ENCODE data around the gene DCANP1.

Gene DCANP1

DNA sequence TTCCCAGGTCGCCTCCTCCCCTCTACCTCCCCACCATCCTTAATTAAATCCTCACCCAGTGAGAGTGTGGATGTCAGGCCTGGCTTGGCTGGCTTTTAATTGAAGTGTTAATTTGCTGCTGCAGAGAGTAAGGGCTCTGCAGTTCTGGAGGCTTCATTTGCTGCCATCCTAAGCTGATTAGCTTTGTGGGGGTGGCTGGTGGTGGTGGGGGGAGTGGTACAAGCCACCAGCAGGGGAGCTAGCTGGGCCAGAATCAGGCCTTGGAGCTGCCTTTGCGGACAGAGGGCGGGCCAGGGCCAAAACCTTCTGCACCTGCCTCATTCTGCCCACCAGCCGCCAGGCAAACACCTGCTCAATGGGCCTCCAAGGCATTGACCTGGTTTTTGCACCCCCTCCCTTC lies 31.8 kb upstream of the DCANP1 start:
- no peak for DNase-seq

DNA sequence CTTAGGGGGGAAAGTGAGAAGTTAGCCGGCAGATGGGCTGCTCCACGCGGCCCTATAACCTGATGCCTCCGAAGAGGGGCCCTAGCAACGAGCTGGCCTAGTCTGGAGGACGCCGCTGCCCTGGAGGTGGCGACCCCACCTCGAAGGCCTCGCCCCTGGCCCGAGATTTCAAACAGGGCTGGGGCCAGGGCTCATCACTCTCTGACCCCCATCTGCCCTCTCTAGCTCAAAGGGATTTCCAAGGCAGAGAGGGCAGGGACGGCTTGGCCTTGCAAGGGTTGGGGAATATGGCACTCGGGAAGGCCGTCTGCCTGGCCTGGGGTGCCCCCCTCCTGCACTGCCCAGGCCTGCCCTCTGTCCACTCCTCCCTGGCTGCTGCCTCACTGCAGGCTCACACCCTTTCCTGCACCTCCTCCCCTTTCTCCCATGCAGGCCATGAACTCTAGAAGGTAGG lies 30.5 kb upstream of the DCANP1 start:
- DNase-seq = no peak

DNA sequence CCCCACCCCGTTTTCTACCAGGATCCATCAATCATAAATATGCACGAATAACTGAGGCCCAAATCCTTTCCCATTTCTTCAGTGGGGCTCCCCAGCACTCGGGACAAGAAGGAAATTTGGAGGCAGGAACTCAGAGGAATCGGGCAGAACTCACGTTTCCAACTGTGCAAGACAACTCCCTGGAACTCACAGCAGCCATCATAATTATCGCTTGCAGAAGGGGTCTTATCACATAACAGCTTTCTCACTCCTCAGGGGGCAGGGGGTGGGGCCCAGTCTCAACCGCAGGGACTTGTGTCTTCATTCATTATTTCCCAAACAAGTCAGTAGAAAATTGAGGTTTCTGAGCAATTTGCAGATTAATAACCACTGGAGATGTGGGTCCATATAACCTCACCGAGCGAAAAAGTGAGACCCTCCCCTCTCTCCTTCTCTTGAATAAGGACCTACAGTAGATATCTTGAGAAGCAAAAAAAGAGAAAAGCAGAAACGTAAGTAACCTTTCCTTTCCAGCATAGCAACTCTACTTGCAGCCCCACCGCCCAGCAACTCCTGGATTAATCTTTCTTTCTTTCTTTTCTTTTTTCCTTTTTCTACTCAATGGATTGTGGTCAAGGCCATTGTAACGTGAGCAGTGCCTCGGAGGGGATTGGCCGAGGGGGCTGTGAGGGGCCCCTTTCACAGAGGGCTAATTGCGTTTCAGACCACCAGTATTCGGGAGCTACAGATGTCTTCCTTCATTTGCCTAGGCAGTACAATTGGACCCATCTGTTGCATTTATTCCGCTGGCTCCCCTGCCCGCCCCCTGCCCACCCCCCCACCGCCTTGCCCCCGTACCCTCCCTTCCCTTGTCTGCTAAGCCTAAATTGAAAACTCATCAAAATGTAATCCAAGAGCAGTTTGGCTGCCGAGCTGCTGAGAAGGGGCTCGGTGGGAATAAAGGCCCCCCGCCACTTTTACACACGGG lies 29.8 kb upstream of the DCANP1 start:
- peak; percentile 52 for DNase-seq

DNA sequence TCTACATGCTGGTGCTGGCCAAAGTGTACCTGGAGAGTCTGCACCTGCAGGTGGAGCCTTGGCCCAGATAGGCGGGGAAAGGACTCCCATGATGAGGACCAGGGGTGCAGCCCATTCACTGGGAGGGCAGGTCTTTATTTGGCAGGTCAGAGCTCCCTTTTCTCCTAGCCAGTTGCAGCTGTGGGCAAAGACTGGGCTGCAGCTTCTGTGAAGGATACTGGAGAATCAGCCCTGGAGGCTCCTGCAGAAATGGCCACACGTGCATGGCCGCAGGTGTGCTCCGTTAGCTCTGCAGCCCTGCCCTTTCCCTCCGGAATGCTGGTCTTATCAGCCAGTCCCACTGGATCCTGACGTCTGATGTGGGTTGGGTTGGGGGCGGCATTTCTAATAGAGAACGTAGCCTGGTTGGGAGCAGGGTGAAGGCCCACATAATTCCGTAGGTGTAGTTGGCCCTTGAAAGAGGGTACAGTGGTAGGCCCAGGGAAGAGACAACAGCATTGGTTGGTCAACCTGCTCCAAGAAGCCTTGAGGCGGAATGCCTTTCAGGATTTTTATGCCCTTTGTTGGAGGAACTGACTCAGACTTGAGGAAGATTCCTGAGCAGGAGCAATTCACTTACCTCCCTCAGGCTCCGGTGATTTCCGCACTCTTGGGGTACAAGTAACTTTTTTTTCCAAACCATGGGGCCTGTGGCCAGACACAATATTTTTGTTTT lies 27.0 kb upstream of the DCANP1 start:
- DNase-seq = no peak

DNA sequence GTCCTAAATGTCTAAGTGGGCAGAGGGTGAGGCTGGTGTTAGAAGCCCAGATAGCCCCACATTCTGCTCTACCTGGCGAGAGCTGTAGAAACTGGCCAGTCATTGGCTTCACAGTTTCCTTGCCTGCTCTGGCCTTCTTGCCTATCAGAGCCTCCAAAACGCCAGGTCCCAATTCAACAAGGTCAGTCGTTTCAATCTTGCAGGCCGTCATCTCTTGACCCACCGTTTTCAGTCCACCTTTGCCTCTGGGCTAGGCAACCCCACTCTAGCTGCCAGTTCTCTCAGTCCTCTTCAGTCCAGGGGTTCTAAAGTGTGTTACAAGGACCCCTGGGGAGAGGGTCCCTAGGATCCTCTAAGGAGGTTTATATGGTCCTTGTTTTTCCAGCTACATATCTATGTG lies 25.0 kb upstream of the DCANP1 start:
- DNase-seq = no peak

DNA sequence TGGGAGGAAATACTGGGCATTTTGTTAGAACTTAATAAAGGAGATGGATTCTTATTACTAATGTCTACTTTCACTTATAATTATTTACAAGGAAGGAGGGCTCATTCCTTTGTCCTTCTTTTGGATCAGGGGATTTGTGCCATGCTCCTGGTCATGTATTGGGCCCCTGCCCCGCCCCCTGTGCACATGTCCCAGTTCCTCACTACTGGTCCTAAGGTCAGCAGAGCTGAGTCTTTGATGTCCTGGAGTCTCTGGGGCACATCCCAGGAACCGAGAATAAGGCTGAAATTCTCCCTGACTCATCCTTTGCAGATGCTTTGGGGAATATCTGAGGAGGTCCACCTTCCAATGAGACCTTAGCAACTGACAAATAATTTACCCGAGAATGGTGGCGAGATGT lies 24.6 kb upstream of the DCANP1 start:
- no peak for DNase-seq

DNA sequence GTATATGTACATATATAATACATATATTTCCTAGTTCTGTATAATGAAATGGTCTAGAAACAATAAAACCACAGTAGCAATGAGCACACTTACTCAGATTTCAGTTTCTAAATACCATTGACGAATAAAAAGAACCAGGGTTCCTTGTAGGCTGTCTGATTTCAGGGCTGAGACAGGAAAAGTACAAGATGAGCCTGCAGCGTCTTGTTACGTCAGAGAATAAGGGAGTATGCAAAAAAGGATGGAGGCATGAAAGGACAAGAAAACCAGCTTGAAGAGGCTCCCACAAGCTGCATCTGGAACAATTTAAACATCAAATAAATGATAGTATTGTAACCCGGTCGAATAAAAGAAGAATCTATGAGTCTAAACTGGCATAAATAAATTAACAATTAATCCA lies 22.8 kb upstream of the DCANP1 start:
- DNase-seq = no peak

DNA sequence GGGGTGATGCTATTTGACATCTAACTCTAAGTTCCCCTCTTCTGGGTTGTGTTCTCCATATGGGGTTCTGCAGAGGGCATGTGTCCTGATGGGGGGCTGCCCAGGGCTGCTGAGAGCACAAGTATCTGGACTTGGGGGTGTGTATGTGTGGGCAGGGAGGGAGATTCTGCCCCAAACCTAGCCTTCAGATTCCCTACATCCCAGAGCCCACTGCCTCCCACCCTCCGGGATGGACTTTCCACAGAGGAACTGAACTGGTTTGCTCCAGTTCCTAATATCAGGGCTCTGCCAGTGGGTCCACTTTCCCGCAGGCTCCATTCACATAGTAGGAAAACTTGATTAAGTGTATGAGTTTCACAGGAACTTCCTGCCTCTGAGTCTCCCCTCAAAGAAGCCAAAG lies 21.4 kb upstream of the DCANP1 start:
- no peak for DNase-seq

DNA sequence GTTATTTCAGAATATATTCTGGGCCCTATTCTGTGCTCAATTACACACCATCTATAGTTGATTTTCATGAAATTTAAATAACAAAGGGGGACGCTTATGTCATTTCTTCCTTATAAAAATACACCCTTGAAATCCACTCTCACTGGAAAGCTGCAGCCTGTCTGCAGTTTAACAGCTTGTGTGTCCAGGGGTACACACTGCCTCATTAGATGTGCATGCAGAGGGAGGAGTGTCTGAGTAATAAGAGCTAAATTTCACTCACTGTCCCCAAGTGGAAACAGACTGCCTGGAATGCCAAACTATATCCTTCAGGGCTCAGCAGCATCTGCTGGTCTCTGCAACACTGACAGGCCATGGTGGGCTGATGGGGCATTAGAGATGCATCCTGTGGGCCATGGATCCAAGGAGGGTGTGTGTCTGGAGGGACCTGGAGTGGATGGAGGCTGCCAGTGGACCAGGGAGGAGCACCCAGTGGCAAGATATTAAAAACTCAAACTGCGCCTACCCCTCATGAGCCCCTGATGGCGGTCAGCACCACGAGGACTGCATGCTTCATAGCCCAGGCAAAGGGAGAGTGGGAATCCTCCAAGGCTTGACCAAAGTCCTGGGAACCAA lies 20.8 kb upstream of the DCANP1 start:
- no peak for DNase-seq

DNA sequence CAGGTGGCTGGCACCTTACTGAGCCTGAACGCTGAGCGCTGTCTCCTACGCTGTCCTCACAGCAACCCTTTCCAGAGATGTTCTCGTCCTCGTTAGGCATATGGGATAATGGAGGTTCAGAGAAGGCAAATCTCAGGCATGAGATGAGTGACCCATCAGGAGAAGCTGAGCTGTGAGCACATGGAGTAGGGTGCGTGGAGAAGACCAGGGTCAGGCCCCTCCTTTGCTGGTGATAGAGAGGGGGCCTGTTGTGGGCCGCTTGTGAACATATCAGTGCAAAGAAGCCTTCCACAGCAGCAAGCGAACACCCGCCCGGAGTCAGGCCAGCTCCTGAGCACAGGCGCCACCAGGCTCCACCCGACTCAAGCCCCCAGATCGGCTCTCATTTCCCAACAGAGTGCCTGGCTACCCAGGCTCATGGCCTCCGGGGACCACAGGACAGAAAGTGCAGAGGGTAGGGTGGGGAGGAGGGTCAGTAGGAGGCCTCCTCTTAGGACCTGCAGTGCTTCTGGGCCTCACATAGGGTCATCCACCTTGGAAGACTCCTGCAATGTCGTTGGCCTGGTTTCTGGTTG lies 20.0 kb upstream of the DCANP1 start:
- DNase-seq = no peak

DNA sequence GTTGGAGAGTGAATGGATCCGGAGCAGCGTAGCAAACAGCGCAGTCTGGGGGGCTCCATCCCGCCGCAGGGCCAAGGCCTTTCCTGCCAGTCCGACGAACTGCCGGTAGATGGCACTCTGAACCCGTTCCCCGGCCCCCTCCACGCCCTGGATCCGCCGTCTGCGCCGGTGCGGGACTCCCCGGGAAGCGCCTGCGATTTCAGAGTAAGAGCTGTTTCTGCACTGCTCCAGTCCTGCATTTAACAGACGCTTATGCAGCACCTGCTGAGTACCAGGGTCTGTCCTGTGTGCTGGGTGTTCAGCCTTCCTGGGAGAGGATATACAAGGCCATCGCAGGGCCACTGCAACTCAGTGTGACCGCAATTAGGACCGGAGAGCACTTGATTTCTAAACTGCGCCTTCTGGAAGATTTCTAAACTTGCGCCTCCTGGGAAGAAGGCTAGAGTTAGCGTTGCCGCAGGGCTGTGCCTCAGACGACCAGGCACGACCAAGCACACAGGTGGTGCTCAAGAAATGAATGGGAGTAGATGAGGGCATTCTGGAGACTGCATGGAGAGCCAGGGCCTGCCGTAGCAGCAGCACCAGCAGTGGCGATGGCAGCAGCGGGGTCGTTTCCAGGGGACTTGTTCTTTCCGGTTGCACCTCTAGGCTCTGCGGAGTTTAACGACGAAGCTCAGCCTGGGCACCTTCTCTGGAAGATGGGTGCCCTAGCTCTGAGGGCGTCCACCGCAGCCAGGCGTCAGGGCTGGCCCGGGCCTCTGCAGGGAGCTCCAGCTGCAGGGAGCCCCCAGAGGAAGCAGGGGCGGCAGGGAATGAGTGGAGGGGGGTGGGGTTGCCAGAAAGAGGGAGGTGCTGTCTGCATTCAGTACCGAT lies 19.3 kb upstream of the DCANP1 start:
- DNase-seq = peak; percentile 64

DNA sequence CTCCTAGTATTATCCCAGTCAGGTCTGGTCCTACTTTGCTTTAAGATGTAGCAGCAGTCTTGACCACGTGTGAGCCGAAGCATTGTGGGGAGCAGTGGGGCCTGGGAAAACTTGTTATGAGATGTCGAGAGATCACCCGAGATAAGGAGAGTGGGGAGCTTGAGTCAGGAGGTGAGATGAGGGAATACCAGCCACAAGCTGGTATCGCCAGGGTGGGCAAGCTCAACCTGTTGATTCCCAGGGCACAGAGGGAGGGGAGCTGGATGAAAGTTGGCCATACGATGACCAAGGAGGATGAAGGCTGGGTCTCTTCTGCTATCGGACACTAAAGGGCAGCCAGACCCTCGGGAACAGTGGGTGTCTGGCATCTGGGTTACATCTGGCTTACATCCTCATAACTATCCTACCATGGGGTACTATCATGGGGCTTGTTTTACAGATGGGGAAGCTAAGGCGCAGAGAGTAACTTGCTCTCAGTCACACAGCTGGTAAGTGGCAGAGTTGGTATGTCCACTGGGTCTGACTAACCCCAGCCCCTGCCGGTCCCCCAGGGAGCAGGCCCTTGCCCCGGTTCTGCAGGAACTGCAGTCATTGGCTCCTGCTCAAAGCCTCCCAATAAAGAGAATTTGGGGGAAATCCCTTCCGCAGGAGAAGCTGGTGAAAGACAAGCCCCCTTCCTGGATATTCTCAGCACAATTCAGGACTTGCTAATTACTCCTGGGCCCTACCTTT lies 18.4 kb upstream of the DCANP1 start:
- DNase-seq = no peak

DNA sequence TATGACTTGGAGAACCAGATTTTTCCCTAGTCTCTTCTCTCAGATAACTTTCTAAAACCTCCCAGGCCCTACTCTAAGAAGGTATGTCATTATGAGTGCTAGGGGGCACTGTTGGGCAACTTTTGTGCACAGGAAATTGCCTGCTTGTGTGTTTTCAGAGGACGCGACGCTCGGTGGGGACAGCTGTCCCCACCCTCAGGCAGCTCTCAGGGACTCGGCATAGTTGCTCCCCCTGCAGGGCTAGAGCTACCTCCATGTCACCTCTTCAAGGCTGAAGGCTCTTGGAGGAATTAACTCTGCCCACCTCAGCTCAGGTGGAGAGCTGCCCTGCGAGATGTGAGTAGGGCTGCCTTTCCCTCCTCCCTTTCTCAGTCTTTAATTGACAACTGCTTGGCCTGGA lies 15.2 kb upstream of the DCANP1 start:
- peak; percentile 53 for DNase-seq

DNA sequence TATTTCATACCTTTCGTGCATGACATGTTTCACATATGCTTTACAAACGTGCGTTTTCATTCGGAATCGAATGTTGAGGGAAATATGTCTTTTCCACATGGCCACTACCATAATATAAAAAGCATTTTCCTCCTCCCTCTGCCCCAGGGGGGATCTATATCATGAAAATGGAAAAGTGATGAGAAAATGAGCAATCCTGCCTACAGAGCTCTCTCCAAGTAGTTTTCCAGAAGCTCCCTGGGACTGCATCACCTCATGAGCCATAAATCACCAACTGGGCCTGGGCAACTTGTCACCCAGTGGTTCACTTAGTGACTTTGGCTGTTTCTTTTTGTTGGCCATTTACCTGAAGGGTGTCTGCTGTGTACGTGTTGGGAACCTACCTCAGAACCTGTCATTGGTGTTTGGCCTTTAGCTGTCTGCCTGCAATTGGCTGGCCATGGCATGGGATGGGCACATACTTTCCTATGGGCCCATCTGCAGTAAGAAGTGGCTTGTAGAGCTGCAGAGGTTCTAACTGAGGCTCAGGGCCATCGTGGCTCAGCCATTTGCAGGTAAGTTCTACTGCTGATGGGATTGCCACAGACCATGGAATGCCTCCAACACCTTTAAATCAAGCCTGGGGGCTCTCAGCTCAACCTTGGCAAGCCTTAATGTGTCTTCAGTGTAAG lies 14.5 kb upstream of the DCANP1 start:
- no peak for DNase-seq

DNA sequence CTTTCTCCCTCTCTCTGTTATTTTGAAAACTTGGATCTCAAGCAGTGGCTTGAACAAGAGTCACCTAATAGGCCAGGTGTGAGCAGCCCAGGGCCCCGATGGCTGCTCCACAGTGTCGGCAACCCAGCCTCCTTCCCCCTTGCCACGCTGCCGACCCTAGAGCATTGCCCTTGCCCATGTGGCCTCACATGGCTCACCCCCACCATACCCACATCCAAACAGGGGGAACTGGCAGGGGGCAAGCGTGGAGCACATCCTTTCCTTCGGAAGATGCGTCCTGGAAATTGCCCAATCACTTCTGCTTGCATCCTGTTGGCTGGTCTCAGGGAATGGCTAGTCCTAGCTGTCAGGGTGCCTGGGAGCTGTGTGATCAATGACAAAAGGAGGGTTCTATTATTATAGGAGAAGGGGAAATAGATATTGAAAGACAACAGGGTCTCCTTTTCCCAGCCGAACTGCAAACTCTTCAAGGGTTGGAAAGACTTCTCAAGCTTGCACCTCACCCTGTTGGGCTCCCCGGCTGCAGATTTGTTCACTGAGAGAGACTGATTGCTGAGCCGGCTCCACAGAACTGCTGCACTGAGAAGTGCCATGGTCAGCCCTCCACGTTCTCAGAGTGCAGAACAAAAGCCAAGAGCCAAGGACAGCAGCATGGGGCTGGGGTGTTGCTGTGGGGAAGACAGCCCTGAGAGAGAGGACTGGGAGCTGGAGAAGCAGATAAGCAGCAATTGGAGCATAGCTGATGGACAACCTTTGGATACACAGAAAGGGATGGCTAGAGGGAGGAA lies 13.3 kb upstream of the DCANP1 start:
- DNase-seq = no peak

DNA sequence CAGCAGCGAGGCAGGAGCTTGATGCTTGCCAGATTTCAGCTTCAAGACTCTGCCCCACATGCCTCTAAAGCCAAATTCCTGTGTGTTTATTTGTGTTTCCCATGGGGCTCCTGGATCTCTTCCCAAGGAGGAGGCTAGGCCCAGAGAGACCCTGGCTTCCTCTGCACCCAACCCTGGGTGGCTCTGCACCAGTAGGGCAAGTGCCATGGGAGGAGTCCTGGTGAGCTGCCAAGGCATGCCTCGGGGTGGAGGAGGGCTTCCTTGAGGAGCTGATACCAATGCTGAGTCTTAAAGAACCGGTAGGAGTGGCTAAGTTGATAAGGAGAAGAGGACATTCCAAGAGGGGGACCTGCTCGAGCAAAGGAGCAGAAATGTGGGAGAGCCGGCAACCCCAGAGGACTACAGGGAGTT lies 11.8 kb upstream of the DCANP1 start:
- no peak for DNase-seq

DNA sequence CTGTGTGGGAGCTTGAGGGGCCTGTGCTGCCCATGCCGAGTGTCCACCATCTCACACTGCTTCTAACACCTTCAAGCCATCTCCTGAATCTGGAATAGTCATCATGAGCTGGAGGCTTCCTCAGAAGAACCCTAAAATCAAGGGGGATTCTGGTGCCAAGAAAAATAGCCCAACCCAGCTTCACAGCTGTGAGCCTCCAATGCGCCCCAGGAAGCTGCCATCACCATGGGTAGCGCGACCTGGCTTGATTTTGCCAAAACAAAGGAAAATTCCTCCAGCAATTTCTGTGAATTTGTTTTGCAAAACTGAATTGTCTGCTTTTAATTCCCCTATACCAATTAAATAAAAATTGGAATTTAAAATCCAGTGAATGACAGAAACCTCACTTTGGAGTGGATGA lies 11.2 kb upstream of the DCANP1 start:
- DNase-seq = no peak

DNA sequence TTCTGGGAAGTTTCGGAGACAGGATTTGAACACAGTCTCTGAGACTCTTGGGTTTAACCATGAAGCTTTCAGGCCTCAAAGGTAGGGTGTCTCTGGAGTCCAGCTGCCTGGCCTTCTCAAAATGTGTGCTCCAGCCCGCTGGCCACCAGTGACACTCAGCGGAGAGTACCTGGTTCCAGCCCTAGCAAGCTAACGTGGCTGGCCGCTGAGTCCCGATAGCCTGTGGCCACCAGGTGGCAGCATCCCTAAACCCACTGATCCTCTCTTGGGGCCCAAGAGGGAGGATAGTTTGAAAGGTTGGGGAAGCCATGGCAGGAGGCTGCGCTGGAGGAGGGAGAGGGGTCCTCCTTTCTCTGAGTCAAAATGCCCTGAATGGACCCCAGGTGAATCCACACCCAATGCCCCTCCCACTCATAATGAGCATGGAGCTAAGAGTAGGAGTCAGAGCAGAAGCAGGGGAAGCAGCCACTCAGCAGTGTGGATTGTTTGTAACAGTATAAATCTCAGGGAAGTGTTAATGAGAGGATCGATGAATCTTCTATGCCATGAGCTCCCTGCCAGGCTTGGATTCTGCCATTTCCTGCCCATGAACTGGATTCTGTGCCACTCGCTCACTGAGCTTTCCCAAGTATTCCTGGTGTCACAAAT lies 10.4 kb upstream of the DCANP1 start:
- DNase-seq = peak; percentile 10

DNA sequence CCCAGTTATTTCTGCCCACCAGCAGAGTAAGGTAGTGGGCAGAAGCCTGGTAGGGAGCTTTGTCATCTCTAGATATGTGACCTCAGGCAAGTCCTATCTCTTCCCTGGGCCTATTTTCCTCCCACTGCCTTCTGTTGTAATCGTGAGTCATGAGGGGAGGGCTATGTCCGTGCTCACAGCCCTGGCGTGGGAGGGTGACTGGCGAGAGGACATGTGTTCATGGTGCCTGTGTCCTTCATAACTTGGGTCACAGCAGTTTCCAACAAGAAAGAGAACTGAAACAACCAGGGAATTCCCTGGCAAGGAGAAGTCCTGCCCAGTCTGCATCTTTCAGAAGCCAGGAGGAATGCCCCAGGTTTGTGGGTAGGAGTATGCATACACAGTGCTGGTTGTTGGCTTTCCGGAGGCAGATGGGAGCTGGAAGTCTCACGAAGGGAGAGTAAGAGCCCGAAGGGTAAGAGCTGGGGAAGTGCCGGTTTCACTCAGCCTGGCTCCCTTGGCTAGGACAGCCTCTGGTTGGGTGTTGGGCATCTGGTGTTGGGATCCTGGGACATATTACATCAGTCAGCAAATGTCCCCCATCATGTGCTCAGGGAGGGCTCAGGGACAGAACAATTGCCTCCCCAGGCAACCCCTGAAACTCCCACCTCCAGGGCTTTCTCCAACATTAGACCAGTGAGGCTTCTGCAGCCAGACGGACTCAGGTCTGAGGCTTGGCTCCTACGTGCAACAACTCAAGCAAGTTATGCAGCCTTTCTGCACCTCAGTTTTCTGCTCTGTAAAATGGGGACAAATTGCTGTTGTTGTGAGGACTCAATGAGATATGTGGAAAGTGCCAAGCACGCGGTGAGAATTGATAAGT lies 9.3 kb upstream of the DCANP1 start:
- no peak for DNase-seq

All from NCI-H2227 treated with DMSO at 0.1 percent for 48 hours (cell line).